Measurements from ENCODE around the gene TBX19.

TBX19 gene

DNA sequence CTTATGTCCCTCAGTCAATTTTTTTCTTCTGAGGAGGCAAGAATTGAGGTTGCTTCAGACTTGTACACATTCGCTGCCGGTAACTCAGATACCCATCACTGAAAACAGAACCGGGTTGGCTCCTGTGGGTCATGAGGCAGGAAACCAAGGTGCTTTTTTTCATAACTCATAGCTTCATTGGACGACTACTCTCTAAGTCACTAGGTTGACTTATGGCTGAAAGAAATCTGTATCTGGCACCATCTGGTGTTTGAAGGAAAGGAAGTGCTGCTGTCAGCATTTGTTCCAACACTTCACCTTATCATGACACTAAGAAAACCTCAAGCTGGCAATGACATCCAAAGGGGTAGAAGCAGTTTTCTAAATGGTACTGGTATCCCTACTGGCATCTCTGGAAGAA, 82.3 kb downstream of the TBX19 start:
- Histone ChIP-seq H3K9ac (ENCODE audit: low read depth, low read length) (no peak overlapping the region), H3K4me1 (ENCODE audit: control insufficient read depth, insufficient read depth, low read length) (no peaks in the 10 kb centered on the region)

More for the DNA sequence above, 82.3 kb downstream of the TBX19 start:
- no peaks in the 10 kb centered on the region for H3K9me3 ChIP-seq (ENCODE audit: control insufficient read depth, insufficient read depth, low read length)
- no peak overlapping the region for H3K4me3 ChIP-seq (ENCODE audit: low read depth, low read length)
- H3K36me3 ChIP-seq (ENCODE audit: control insufficient read depth, insufficient read depth, low read length), result no peaks in the 10 kb centered on the region
- no peaks in the 10 kb centered on the region for H3K27me3 ChIP-seq (ENCODE audit: control insufficient read depth, insufficient read depth, low read length)
- no peak overlapping the region for H3K27ac ChIP-seq (ENCODE audit: low read depth, low read length)
